ENCODE data around the gene LYPD6.

Gene LYPD6

GRCh38 chr2:149443150-149443549, 112.8 kb downstream of the LYPD6 start (continued):
- no peak for TF ChIP-seq PRDM2 (tag by site-specific recombination; IDR thresholded peaks at IDR 0.05; ENCODE audit: borderline replicate concordance)
- no peak for TF ChIP-seq ZSCAN16 (tag by site-specific recombination; IDR thresholded peaks at IDR 0.05)
- no peak for TF ChIP-seq ZNF433 (tag by site-specific recombination; IDR thresholded peaks at IDR 0.05; ENCODE audit: low read depth)
- no peak for TF ChIP-seq ZBTB20 (tag by site-specific recombination; IDR thresholded peaks at IDR 0.05)
- TF ChIP-seq ZNF121 (tag by site-specific recombination; IDR thresholded peaks at IDR 0.05): no peak
- no peak for TF ChIP-seq ZFP41 (tag by site-specific recombination; IDR thresholded peaks at IDR 0.05; ENCODE audit: borderline replicate concordance)
- TF ChIP-seq ZBTB7A (tag by site-specific recombination; IDR thresholded peaks at IDR 0.05; ENCODE audit: low read depth): no peak
- TF ChIP-seq ZNF639 (tag by site-specific recombination; IDR thresholded peaks at IDR 0.05): no peak
- no peak for TF ChIP-seq ZSCAN30 (tag by site-specific recombination; IDR thresholded peaks at IDR 0.05)
- TF ChIP-seq ZNF670 (tag by site-specific recombination; IDR thresholded peaks at IDR 0.05; ENCODE audit: low read depth): no peak
- TF ChIP-seq ZNF302 (tag by site-specific recombination; IDR thresholded peaks at IDR 0.05; ENCODE audit: low read depth): no peak

- CTCF ChIA-PET: interaction anchor here (0.6 kb wide), 1 partner anchor 133 kb away, joined by 3 read pairs; no protein-coding TSS in a partner anchor
- TF ChIP-seq ZBTB6 (tag by site-specific recombination; IDR thresholded peaks at IDR 0.05): no peak
- no peak for TF ChIP-seq ZNF341 (tag by site-specific recombination; IDR thresholded peaks at IDR 0.05; ENCODE audit: low read depth)
- no peak for TF ChIP-seq ZBTB20 (tag by site-specific recombination; IDR thresholded peaks at IDR 0.05)
- no peak for TF ChIP-seq ZIC2 (tag by site-specific recombination; IDR thresholded peaks at IDR 0.05)
- TF ChIP-seq ZNF560 (tag by site-specific recombination; IDR thresholded peaks at IDR 0.05; ENCODE audit: borderline replicate concordance): no peak
- no peak for TF ChIP-seq ZNF148 (tag by site-specific recombination; IDR thresholded peaks at IDR 0.05; ENCODE audit: borderline replicate concordance)
- no peak for TF ChIP-seq AEBP2 (tag by site-specific recombination; IDR thresholded peaks at IDR 0.05; ENCODE audit: borderline replicate concordance)
- TF ChIP-seq ZFHX2 (tag by site-specific recombination; conservative IDR thresholded peaks at IDR 0.05): no peak
- TF ChIP-seq ZNF433 (tag by site-specific recombination; IDR thresholded peaks at IDR 0.05; ENCODE audit: low read depth): no peak
- TF ChIP-seq ZBTB10 (tag by site-specific recombination; IDR thresholded peaks at IDR 0.05): no peak
- TF ChIP-seq ZNF48 (tag by site-specific recombination; IDR thresholded peaks at IDR 0.05): no peak
Observed at GRCh38 chr2:149446748-149447147, 116.4 kb downstream of the LYPD6 start.

More at GRCh38 chr2:149446748-149447147, 116.4 kb downstream of the LYPD6 start:
- H3K4me1 ChIP-seq (ENCODE audit: control insufficient read depth, insufficient read depth, low read length): 0 out of 2 replicates have a peak, but pooled peaks cover 1% of the 10 kb centered on the region
- no peaks in the 10 kb centered on the region for H3K36me3 ChIP-seq (ENCODE audit: control insufficient read depth in 2 of 2, insufficient read depth in 1 of 2, low read length in 2 of 2)
- H3K4me3 ChIP-seq (ENCODE audit: low read depth, low read length): no peak overlapping the region
- H3K9me3 ChIP-seq (ENCODE audit: control insufficient read depth, insufficient read depth, low read depth, low read length): no peaks in the 10 kb centered on the region
- POLR2A ChIA-PET: no interaction called here
- no peak overlapping the region for H3K27ac ChIP-seq (ENCODE audit: extremely low read depth, low read depth, low read length)
